ENCODE results near the gene KDM1B.

- TF ChIP-seq CTCF (IDR thresholded peaks at IDR 0.05) (no peak), ZFX (IDR thresholded peaks at IDR 0.05; ENCODE audit: borderline replicate concordance) (no peak)
Observed at GRCh38 chr6:18115356-18115755, 39.9 kb upstream of the KDM1B start.

Measured in 22Rv1 (cell line).